Activated CD4-positive, alpha-beta memory T cell treated with anti-CD3 and anti-CD28 coated beads for 36 hours (primary cell): ENCODE measurements around the gene UIMC1. TPM values are rescaled to one million over a fixed set of nuclear protein-coding genes. Genes with fewer than 3 reads are reported as not detected.

Source experiments
- CTCF ChIA-PET: fragments of 350-600 bp; sonication (Branson Sonifier 250); formaldehyde crosslinking; loops from one replicate; lab custom pipeline; 2021; ENCODE audit warnings: antibody characterized with exemption, inconsistent platforms; lab: Charles Lee
- POLR2A ChIA-PET: fragments of 350-600 bp; sonication (Branson Sonifier 250); formaldehyde crosslinking; loops from one replicate; lab custom pipeline; 2021; ENCODE audit warnings: antibody characterized with exemption; lab: Charles Lee
- DNase-seq: peaks from one replicate; pipeline ENCODE4 v3.0.0-alpha.2; 2020
- H3K27ac Mint-ChIP-seq: one replicate; pipeline ENCODE4 v1.8.0; 2021; ENCODE audit warnings: mixed read lengths
- H3K27me3 Mint-ChIP-seq: one replicate; pipeline ENCODE4 v1.8.0; 2021; ENCODE audit warnings: mixed read lengths
- H3K36me3 Mint-ChIP-seq: one replicate; pipeline ENCODE4 v1.8.0; 2021; ENCODE audit warnings: mixed read lengths
- H3K4me1 Mint-ChIP-seq: one replicate; pipeline ENCODE4 v1.8.0; 2021; ENCODE audit warnings: low read depth, mixed read lengths
- H3K4me3 Mint-ChIP-seq: one replicate; pipeline ENCODE4 v1.8.0; 2021; ENCODE audit warnings: mild to moderate bottlenecking, mixed read lengths
- H3K9me3 Mint-ChIP-seq: one replicate; pipeline ENCODE4 v1.8.0; 2021; ENCODE audit warnings: mixed read lengths
- intact Hi-C: fragments of 100-400 bp; cut with micrococcal nuclease; formaldehyde crosslinking; loops from one replicate; pipeline ENCODE4 v1.15.1; 2023
- total RNA-seq, 2 experiments: library from RNA; stranded (reverse); gene quantifications; one replicate each; pipeline ENCODE4 v1.2.3, GENCODE V29; 2021

UIMC1 gene
- total RNA-seq, 2 experiments from 2014 or later, result 52.9 to 53.5 TPM

DNA sequence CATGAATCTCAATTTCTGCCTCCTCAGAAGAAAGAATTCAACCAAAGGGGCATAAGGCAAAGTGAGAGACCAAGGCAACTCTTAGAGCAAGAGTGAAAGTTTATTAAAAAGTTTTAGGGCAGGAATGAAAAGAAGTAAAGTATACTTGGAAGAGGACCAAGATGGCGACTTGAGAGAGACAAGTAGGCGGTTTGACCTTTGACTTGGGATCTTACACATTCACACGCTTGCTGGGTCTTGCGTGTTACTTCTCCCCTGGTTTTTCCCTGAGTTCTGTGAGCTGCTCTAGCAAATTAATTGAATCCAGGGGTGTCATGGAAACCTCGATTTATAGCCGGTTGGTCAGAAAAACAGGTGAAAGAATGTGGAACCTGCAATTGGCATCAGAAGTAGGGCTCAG is 22.9 kb upstream of the UIMC1 start:
- ChIA-PET CTCF (no interaction called here), POLR2A (no interaction called here)
- DNase-seq, result no peak
- peaks cover 11% of the 10 kb centered on the region for H3K9me3 Mint-ChIP-seq
- H3K4me1 Mint-ChIP-seq, result peaks cover 17% of the 10 kb centered on the region
- H3K4me3 Mint-ChIP-seq, result no peak overlapping the region
- H3K36me3 Mint-ChIP-seq, result peaks cover 34% of the 10 kb centered on the region
- no peak overlapping the region for H3K27ac Mint-ChIP-seq
- intact Hi-C loops, result no loop called here
- H3K27me3 Mint-ChIP-seq, result no peaks in the 10 kb centered on the region

DNA sequence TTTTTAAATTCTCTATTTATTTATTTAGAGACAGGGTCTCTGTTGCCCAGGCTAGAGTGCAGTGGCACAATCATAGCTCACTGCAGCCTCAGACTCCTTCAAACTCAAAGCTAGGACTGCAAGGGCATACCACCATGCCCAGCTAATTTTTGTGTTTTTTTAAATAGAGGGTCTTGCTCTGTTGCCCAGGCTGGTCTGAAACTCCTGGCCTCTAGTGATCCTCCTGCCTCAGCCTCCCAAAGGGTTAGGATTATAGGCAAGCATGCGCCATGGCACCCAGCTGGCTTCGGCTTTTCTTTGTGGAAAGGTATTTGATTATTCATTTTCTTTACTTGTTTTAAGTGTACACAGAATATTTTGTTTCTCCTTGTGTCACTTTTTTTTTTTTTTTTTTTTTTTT is 21.1 kb upstream of the UIMC1 start:
- Mint-ChIP-seq H3K4me1 (peaks cover 25% of the 10 kb centered on the region), H3K9me3 (peaks cover 11% of the 10 kb centered on the region), H3K27ac (no peak overlapping the region), H3K4me3 (no peak overlapping the region), H3K27me3 (no peaks in the 10 kb centered on the region), H3K36me3 (peaks cover 36% of the 10 kb centered on the region)
- POLR2A ChIA-PET, result interaction anchor here (0.8 kb wide), 1 partner anchor 10 kb away, joined by 4 read pairs; no protein-coding TSS in a partner anchor
- CTCF ChIA-PET, result interaction anchor here (0.6 to 1.9 kb wide), 3 partner anchors 44 to 370 kb away, joined by 3 to 6 read pairs (median 3); no protein-coding TSS in a partner anchor
- no peak for DNase-seq
- intact Hi-C loops, result no loop called here

DNA sequence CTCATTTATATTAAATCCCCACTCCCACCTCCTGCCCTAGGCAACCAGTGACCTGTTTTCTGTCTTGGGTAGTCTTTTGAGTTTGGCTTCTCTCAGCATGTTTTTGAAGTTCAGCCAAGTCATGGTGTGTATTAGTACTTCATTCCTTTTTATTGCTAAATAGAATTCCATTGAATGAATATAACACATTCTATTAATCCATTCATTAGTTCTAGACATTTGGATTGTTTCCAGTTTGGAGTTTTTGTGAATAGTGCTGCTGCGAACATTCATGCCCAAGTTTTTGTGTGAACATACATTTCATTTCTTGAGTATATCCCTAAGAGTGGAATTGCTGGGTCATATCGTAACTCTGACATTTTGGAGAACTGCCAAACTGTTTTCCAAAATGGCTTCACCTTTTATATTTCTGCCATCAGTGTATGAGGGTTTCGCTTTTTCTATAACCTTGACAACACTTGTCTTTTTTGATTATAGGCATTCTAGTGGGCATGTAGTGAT is 18.6 kb upstream of the UIMC1 start:
- Mint-ChIP-seq H3K9me3 (no peaks in the 10 kb centered on the region), H3K27me3 (no peaks in the 10 kb centered on the region), H3K4me1 (peaks cover 33% of the 10 kb centered on the region), H3K4me3 (no peak overlapping the region), H3K27ac (no peak overlapping the region), H3K36me3 (peaks cover 26% of the 10 kb centered on the region)
- ChIA-PET CTCF (no interaction called here), POLR2A (no interaction called here)
- no peak for DNase-seq
- intact Hi-C loops, result loop anchor here (1.0 kb wide), 1 partner anchor 29 kb away; no protein-coding TSS in a partner anchor

DNA sequence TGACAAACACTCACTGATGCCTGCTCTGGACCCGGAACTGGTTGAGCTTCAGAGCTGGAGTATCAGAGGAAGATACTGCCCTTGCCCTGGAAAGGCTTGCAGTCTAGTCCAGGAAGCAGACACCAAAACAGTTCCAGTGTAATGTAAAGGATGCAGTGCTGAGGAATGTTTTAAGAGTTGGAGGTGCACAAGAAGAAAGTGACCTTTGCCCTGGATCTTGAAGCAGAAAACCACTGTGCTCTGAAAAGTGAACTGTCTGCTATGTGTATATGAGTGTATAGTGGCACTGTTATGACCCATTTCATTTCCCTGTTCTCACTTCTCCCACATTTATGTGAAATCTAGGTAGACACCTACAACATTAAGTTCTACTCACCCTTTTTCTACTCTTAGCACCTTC is 18.0 kb upstream of the UIMC1 start:
- intact Hi-C loops, result no loop called here

DNA sequence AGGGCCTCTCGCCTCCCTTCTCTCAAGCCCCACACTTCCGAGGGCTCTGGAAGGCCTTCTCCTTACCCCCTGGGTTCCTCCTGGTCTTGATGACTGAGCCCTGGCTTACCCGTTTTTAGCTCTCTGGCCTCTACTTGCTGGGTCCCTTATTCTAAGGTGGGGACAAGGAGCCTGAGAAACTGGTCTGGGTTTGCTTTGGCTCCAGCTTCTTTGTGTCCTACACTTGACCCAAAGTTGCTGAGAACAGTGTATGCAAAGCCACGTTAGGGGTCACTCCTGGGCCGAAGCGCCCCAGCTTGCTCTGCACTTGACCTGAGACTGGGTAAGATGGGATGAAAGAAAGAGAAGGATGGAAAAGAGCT is 16.7 kb upstream of the UIMC1 start:
- Mint-ChIP-seq H3K36me3 (peaks cover 16% of the 10 kb centered on the region), H3K27me3 (no peaks in the 10 kb centered on the region), H3K9me3 (no peaks in the 10 kb centered on the region), H3K27ac (peak overlapping the region; percentile 89), H3K4me3 (peak overlapping the region; percentile 89), H3K4me1 (peaks cover 33% of the 10 kb centered on the region)
- ChIA-PET POLR2A (interaction anchor here (0.8 to 2.8 kb wide), 5 partner anchors 12 to 363 kb away, joined by 3 to 14 read pairs (median 3); partner anchors contain the start of gene UIMC1), CTCF (interaction anchor here (1.1 to 2.5 kb wide), 3 partner anchors 18 to 51 kb away, joined by 3 to 11 read pairs (median 9); no protein-coding TSS in a partner anchor)
- DNase-seq, result peak; percentile 29
- intact Hi-C loops, result no loop called here

More for the DNA sequence above, 18.0 kb upstream of the UIMC1 start:
- Mint-ChIP-seq H3K27me3 (no peaks in the 10 kb centered on the region), H3K9me3 (no peaks in the 10 kb centered on the region), H3K4me1 (peaks cover 33% of the 10 kb centered on the region), H3K4me3 (no peak overlapping the region), H3K36me3 (peaks cover 22% of the 10 kb centered on the region), H3K27ac (no peak overlapping the region)
- ChIA-PET CTCF (no interaction called here), POLR2A (interaction anchor here (2.8 kb wide), 1 partner anchor 18 kb away, joined by 14 read pairs; the partner anchor contains the start of gene UIMC1)
- no peak for DNase-seq

DNA sequence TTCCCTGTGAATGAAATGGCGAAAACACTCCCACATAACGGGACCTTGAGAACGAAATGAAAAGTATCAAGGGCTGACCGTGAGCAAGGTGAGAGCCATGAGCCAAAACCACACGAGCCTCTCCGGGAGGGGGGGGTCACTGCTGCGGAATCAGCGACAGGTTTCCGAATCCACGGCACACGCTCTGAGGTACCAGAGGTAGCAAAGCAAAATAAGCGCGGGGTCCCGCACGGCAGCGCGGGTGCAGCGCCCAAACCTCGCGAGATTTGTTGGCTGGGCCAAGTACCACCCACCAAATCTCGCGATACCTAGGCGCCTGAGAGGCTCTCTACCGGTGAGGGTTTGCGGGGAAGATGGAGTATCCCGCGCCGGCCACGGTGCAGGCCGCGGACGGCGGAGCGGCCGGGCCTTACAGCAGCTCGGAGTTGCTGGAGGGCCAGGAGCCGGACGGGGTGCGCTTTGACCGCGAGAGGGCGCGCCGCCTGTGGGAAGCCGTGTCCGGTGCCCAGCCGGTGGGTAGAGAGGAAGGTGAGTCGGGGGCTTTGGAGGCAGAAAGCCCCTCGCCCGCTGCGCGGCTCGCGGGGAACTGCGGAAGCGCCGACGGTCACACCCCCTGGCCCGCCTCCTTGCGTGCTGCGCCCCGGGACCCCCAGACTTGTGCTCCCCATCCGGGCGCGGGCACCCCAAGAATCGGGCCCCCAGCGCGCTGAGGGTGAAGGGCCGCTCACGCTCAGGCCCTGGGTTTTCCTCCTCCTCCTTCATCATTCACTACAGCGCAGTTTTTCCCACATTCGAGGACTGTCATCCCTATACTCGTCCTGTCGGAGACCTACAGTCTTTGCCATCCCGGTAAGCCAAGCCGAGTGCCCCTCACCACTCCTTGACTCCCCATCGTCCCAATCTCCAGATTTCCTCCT is 16.1 kb upstream of the UIMC1 start, which contains the start of gene ZNF346:
Gene ZNF346, plus strand, starts transcription at position 311 of the 917 bp plus-strand sequence. Its CDS starts 43 bp downstream, at position 354.
- CTCF ChIA-PET, result interaction anchor here (0.8 to 2.5 kb wide), 7 partner anchors 13 to 51 kb away, joined by 3 to 11 read pairs (median 4); no protein-coding TSS in a partner anchor
- Mint-ChIP-seq H3K9me3 (no peaks in the 10 kb centered on the region), H3K27ac (peak within 1 kb of the TSS; percentile 89), H3K36me3 (peaks cover 15% of the 10 kb centered on the region), H3K4me1 (peaks cover 33% of the 10 kb centered on the region), H3K27me3 (no peaks in the 10 kb centered on the region), H3K4me3 (peak within 1 kb of the TSS; percentile 89)
- intact Hi-C loops, result loop anchor here (1.0 kb wide), 1 partner anchor 16 kb away; the partner anchor contains the start of gene UIMC1
- DNase-seq, result peak; percentile 94
- POLR2A ChIA-PET, result interaction anchor here (0.8 to 2.8 kb wide), 4 partner anchors 11 to 362 kb away, joined by 3 to 14 read pairs (median 4); partner anchors contain the start of gene UIMC1

DNA sequence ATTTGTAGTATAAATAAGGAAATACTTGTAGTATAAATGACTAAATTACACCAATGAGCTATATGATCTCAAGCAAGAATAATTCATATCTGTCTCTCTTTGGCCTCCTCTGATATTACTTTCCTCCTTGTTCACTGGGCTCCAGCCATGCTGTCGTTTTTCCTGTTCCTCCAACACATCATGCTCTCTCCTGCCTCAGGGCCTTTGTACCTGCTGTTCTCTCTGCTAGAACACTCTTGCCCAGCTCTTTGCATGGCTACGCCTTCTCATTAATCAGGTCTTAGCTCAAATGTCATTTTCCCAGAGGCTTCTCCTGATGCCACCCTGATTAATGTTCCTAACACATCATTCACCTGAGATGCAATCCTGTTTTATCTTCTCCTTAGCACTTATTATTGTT is 13.5 kb upstream of the UIMC1 start:
- Mint-ChIP-seq H3K4me3 (no peak overlapping the region), H3K4me1 (peaks cover 26% of the 10 kb centered on the region), H3K27me3 (no peaks in the 10 kb centered on the region), H3K27ac (no peak overlapping the region), H3K36me3 (peaks cover 8% of the 10 kb centered on the region), H3K9me3 (no peaks in the 10 kb centered on the region)
- no peak for DNase-seq
- ChIA-PET CTCF (interaction anchor here (0.6 to 2.3 kb wide), 6 partner anchors 13 to 481 kb away, joined by 3 to 13 read pairs (median 3); no protein-coding TSS in a partner anchor), POLR2A (interaction anchor here (0.6 kb wide), 1 partner anchor 13 kb away, joined by 4 read pairs; no protein-coding TSS in a partner anchor)
- intact Hi-C loops, result no loop called here

DNA sequence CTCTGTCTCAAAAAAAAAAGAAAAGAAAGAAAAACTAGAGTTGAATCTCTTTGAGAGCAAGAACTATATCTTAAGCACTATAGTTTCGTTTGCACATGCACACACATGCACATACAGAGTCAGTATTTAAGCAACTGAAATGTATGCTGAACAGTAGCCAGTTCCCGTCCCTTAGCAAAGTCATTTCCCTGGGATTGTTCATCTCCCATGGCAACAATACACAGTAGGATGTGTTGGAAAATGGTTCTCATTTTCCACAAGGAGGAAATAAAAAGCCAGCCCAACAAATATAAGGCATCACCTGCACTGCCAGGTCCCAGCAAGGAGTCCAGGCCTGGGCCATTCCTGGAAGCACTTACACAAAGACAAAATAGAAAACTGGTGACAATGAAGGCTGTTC is 11.8 kb upstream of the UIMC1 start:
- Mint-ChIP-seq H3K4me1 (peaks cover 13% of the 10 kb centered on the region), H3K36me3 (peaks cover 5% of the 10 kb centered on the region), H3K9me3 (no peaks in the 10 kb centered on the region), H3K27ac (no peak overlapping the region), H3K4me3 (no peak overlapping the region), H3K27me3 (no peaks in the 10 kb centered on the region)
- intact Hi-C loops, result no loop called here
- no peak for DNase-seq
- ChIA-PET CTCF (interaction anchor here (1.0 kb wide), 1 partner anchor 17 kb away, joined by 4 read pairs; no protein-coding TSS in a partner anchor), POLR2A (no interaction called here)

DNA sequence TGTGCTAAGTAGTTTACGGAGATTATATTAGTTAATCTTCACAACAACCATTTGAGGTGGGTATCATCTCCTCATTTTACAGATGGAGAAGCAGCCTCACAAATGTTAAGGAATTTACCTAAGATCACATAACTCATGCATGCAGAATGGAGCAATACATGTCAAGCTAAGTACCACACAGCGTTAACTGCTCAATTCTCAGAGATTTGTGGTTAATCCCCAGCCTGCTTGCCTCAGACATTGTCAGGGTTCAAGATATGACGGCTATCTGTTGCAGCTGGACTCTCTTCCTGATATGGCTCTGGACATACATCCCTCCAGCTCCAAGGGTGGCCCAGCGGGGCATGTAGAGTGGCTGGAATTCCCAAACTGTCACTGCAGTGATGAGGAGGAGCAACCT is 8.6 kb upstream of the UIMC1 start:
- ChIA-PET CTCF (interaction anchor here (1.0 kb wide), 1 partner anchor 9 kb away, joined by 4 read pairs; the partner anchor contains the start of gene UIMC1), POLR2A (no interaction called here)
- Mint-ChIP-seq H3K36me3 (no peaks in the 10 kb centered on the region), H3K9me3 (no peaks in the 10 kb centered on the region), H3K27me3 (no peaks in the 10 kb centered on the region), H3K4me1 (no peaks in the 10 kb centered on the region), H3K27ac (no peak overlapping the region), H3K4me3 (no peak overlapping the region)
- no peak for DNase-seq
- intact Hi-C loops, result no loop called here

DNA sequence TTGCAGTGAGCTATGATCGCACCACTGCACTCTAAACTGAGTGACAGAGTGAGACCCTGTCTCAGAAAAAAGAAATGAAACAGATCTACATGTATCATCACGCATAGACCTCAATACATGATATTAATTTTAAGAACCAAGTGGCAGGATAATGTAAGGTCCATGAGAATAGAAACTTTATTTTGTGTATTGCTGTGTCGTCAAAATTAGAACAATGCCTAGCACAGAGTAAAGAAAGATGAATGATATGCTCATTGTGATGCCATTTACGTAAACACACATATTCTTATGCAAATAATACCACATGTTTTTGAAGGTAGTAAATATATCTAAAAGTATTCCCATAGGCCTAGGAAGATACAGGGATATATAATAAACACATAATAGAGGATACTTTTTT is 3.6 kb upstream of the UIMC1 start:
- Mint-ChIP-seq H3K27ac (no peak overlapping the region), H3K9me3 (no peaks in the 10 kb centered on the region), H3K4me1 (peaks cover 9% of the 10 kb centered on the region), H3K4me3 (no peak overlapping the region), H3K36me3 (peaks cover 5% of the 10 kb centered on the region), H3K27me3 (no peaks in the 10 kb centered on the region)
- intact Hi-C loops, result no loop called here
- ChIA-PET CTCF (interaction anchor here (1.6 kb wide), 1 partner anchor 62 kb away, joined by 4 read pairs; no protein-coding TSS in a partner anchor), POLR2A (no interaction called here)
- no peak for DNase-seq

DNA sequence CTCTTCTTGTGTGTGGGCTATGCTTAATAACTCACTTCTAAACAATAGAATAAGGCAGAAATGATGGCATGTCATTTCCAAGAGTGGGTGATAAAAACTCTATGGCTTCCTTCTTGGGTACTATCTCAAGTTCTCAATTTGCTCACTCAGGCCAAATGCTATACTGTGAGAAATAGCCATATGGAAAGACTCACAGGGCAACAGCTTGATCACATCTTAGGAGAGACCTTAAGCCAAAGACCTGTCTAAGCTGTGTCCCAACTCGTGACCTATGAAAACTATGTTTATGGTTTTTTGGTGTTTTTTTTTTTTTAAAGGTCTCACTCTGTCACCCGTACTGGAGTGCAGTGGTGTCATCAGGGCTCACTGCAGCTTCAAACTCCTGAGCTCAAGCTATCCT is 2.1 kb upstream of the UIMC1 start:
- ChIA-PET POLR2A (no interaction called here), CTCF (interaction anchor here (0.8 to 1.2 kb wide), 2 partner anchors 14 to 348 kb away, joined by 3 read pairs; partner anchors contain the start of gene ZNF346)
- Mint-ChIP-seq H3K9me3 (no peaks in the 10 kb centered on the region), H3K27me3 (no peaks in the 10 kb centered on the region), H3K4me3 (no peak overlapping the region), H3K4me1 (peaks cover 17% of the 10 kb centered on the region), H3K36me3 (peaks cover 7% of the 10 kb centered on the region), H3K27ac (no peak overlapping the region)
- intact Hi-C loops, result loop anchor here (5.0 kb wide), 1 partner anchor 621 kb away; the partner anchor contains the start of genes HIGD2A and NOP16
- no peak for DNase-seq
